Measurements from ENCODE around the gene PGRMC1.
A peak's percentile ranks its signal among the peaks of the same experiment; 100 is the strongest.
"Not testable (repeated sequence)": the region's sequence is repeated elsewhere in the genome, so short reads cannot be mapped to it uniquely, and the experiment has no call there.

Gene PGRMC1

DNA sequence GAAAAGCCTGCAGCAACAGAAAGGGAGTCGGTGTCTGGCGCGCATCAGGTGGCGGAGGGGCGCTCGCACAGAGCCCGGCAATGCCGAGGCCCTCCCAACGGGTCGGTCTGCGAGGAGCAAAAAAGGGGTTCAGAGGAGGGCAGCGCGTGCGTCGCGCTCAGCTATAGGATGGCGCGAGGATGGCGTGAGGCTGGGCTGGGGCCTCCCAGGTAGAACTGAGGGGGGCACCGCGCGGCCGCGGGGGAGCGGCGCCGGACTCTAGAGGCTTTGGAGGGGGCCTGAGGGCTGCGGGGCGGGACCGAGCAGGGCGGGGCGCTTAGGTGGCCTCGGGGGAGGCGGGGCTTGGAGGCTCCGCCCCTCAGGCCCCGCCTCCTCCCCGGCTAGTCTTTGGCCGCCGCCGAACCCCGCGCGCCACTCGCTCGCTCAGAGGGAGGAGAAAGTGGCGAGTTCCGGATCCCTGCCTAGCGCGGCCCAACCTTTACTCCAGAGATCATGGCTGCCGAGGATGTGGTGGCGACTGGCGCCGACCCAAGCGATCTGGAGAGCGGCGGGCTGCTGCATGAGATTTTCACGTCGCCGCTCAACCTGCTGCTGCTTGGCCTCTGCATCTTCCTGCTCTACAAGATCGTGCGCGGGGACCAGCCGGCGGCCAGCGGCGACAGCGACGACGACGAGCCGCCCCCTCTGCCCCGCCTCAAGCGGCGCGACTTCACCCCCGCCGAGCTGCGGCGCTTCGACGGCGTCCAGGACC is at the start of gene PGRMC1:
Gene PGRMC1 (plus strand): TSS at position 414 of the 751 bp plus-strand sequence. CDS start 79 bp downstream, at position 493.
- H3K9me3 Mint-ChIP-seq: no peaks in the 10 kb centered on the region
- H3K4me1 Mint-ChIP-seq (ENCODE audit: low read depth): peaks cover 28% of the 10 kb centered on the region
- peak within 1 kb of the TSS; percentile 84 for H3K27ac Mint-ChIP-seq
- H3K27me3 Mint-ChIP-seq: peaks cover 8% of the 10 kb centered on the region
- peak within 1 kb of the TSS; percentile 97 for H3K4me3 Mint-ChIP-seq
- H3K36me3 Mint-ChIP-seq (ENCODE audit: low read depth): peaks cover 21% of the 10 kb centered on the region

DNA sequence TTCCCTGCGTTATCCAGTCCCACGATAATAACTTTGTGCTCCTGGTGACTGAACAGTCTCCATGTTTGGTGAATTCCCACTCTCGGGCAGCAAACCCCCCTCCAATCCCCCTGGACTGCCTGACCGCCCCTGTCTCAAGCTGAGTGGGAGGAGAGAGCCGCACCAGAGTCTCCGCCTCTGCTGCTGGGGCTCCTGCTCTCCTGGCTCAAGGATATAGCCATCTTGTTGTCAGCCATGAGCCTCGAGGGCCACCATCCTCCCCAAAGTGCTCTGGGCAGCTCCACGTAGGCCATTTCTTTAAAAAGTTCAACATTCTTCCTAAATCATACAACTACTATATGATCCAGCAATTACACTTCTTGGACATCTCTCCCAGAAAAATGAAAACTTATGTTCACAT is 49.3 kb upstream of the PGRMC1 start:
- H3K27me3 Mint-ChIP-seq: no peaks in the 10 kb centered on the region
- no peak overlapping the region for H3K27ac Mint-ChIP-seq
- H3K9me3 Mint-ChIP-seq: no peaks in the 10 kb centered on the region
- no peaks in the 10 kb centered on the region for H3K4me1 Mint-ChIP-seq (ENCODE audit: low read depth)
- no peaks in the 10 kb centered on the region for H3K36me3 Mint-ChIP-seq (ENCODE audit: low read depth)
- no peak overlapping the region for H3K4me3 Mint-ChIP-seq

DNA sequence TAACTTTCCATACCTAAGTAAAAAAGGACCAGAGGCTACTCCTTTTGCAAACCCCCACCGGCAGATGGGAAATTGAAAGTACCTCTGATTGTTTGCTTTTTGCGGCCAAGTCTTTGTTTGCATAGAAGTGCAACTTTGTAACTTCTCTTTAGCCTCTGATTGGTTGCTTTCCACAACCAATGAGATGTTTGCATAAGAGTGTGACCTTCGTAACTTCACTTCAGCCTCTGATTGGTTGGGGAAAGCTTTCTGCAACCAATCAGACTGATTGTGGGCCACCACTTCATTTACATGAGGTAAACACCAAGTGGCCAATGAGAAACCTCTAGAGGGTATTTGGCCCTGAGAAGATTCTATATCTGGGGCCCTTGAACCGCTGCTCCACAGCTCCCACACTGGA is 48.8 kb upstream of the PGRMC1 start:
- H3K4me1 Mint-ChIP-seq (ENCODE audit: low read depth): no peaks in the 10 kb centered on the region
- no peaks in the 10 kb centered on the region for H3K9me3 Mint-ChIP-seq
- no peaks in the 10 kb centered on the region for H3K36me3 Mint-ChIP-seq (ENCODE audit: low read depth)
- H3K4me3 Mint-ChIP-seq: no peak overlapping the region
- H3K27ac Mint-ChIP-seq: no peak overlapping the region
- no peaks in the 10 kb centered on the region for H3K27me3 Mint-ChIP-seq

DNA sequence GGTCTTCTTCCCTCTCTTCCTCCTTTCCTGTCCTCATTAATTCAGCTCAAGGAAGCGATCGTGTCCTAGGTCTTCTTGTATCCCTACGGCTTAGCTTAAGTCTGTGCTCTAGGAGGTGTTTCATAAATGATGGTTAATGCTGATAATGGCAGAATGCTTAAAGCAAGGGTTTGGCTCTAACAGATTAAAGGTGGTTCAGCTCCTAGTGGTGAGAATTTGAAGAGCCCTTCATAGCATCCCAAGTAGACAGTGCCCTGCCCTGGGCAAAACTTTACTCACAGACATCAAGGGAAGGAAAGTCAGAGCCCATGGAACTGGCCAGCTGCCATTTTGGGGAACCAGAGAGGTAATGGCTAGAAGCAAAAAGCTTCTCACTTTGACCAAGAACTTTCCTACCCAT is 47.0 kb upstream of the PGRMC1 start:
- Mint-ChIP-seq H3K9me3 (no peaks in the 10 kb centered on the region), H3K4me1 (ENCODE audit: low read depth) (no peaks in the 10 kb centered on the region), H3K36me3 (ENCODE audit: low read depth) (no peaks in the 10 kb centered on the region), H3K27me3 (no peaks in the 10 kb centered on the region), H3K4me3 (no peak overlapping the region), H3K27ac (no peak overlapping the region)

DNA sequence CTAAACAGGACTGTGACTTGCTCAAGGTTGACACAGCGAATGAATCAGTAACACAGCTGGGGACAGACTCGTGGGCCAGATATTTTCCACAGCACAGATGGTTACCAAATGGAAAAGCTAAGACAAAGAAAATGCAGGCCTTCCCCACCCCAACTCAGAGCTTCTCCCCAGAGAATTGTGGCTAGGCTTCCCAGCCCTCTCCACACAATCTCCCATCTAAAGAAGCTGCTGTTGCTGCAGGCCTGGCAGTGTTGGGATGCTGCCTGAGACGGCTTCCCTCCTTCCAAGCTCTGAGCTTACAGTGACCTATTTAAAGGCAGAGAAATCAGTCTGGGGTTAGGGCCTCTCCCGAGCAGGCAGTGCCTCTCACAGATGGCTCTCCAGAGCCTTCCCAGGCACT is 46.5 kb upstream of the PGRMC1 start:
- Mint-ChIP-seq H3K4me3 (no peak overlapping the region), H3K4me1 (ENCODE audit: low read depth) (no peaks in the 10 kb centered on the region), H3K27me3 (no peaks in the 10 kb centered on the region), H3K9me3 (no peaks in the 10 kb centered on the region), H3K27ac (no peak overlapping the region), H3K36me3 (ENCODE audit: low read depth) (no peaks in the 10 kb centered on the region)

DNA sequence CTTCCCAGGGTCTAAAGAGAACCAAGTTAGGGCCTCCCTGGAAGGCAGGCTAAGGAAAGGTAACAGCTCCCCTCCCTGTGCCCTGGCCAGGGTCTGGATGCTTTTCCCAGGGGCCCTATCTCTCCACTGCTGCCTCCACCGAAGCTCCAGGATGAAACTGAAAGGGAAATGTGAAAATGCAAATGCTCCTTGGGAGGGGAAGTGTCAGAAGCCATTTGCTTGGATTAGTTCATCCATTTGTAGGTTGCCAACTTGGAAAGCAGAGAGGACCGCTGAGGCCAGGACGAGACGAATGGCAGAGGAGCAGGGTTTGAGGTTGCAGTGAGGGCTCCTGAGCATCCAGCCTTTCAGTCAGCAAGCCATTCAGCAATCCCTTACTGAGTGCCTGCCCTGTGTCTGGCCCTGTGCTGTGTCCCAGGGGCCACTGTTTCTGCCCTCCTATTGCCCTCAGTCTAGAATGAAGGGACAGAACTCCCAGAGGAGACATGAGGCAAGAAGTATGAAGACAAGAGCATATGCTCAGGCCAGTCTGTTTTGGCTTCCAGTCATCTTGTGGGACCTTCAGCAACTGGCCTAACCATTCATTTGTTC is 45.9 kb upstream of the PGRMC1 start:
- Mint-ChIP-seq H3K27me3 (no peaks in the 10 kb centered on the region), H3K36me3 (ENCODE audit: low read depth) (no peaks in the 10 kb centered on the region), H3K9me3 (no peaks in the 10 kb centered on the region), H3K27ac (no peak overlapping the region), H3K4me3 (no peak overlapping the region), H3K4me1 (ENCODE audit: low read depth) (no peaks in the 10 kb centered on the region)

DNA sequence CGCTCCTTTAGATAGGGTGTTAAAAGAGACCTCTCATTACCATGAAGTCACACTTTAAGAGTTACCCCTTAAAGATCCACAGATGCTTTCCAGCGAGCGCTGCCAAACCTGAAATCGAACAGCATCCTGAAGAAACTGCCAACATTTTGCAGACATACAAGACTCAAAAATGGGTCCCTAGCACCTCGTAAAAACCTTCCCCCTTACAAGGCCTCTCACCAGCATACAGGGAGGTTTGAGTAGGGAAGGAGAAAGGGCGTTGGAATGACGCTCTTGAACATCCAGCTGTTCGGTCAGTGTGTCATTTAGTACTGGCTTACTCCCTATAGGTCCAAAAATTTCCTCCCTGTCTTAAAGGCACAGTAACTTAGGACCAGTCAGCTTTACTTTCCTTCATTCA is 45.3 kb upstream of the PGRMC1 start:
- no peaks in the 10 kb centered on the region for H3K36me3 Mint-ChIP-seq (ENCODE audit: low read depth)
- H3K27ac Mint-ChIP-seq: no peak overlapping the region

DNA sequence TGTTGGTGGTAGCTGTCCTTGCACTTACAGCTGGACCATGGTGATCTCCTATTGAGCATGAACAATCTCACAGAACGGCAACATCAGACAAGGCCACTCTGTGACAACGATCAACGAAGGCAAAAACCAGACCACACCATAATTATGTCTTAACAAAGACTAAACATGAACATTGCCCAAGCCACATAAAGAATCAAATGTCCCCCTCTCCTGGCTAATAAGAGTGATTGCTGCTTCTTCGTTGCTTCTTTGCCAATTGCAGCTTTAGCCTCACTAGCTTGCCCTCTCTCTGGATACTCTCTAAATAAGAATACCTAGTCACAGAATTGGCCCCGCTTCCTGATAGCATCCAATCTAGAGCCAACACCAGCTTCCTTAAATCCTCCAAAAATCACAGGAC is 41.5 kb upstream of the PGRMC1 start:
- Mint-ChIP-seq H3K27me3 (no peaks in the 10 kb centered on the region), H3K27ac (no peak overlapping the region), H3K4me1 (ENCODE audit: low read depth) (no peaks in the 10 kb centered on the region), H3K36me3 (ENCODE audit: low read depth) (no peaks in the 10 kb centered on the region), H3K9me3 (no peaks in the 10 kb centered on the region), H3K4me3 (no peak overlapping the region)

More for the DNA sequence above, 45.3 kb upstream of the PGRMC1 start:
- Mint-ChIP-seq H3K4me3 (no peak overlapping the region), H3K4me1 (ENCODE audit: low read depth) (no peaks in the 10 kb centered on the region), H3K27me3 (no peaks in the 10 kb centered on the region), H3K9me3 (no peaks in the 10 kb centered on the region)

DNA sequence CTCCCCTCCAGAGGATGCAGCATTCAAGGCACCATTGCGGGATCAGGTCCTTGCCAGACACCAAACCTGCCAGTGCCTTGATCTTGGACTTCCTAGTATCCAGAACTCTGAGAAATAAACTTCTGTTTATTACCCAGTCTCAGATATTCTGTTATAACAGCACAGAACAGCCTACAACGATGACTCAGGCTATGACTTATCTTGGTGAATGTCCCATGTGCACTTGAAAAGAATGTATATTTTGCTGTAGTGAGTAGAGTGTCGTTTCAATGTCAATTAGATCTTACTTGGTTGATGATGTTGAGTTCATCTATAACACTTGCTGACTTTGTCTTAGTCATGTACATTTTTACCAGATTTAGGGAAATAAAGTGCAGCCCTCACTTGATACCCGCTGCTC is 34.5 kb upstream of the PGRMC1 start:
- H3K36me3 Mint-ChIP-seq (ENCODE audit: low read depth): no peaks in the 10 kb centered on the region
- no peak overlapping the region for H3K27ac Mint-ChIP-seq
- peaks cover 11% of the 10 kb centered on the region for H3K27me3 Mint-ChIP-seq
- H3K9me3 Mint-ChIP-seq: no peaks in the 10 kb centered on the region
- no peak overlapping the region for H3K4me3 Mint-ChIP-seq
- H3K4me1 Mint-ChIP-seq (ENCODE audit: low read depth): no peaks in the 10 kb centered on the region

DNA sequence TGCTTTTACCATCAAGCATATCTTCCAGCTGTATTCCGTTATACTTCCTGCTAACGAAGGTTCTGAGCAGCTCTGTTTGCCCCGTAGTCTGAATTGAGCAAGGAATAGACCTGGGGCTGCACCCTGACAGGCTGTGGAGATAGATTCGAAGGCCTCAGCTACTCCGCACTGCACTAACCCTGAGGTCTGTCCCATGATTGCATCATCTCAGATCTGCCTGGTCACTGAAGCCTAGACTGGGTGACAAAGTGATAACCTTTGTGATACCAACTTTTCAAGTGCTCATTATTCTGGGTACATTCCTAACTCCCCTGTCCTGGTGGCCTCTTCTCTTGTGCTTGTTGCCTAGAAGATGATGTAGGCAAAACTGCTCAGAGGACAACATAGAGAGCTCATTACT is 29.9 kb upstream of the PGRMC1 start:
- Mint-ChIP-seq H3K4me3 (no peak overlapping the region), H3K27ac (no peak overlapping the region), H3K9me3 (no peaks in the 10 kb centered on the region), H3K27me3 (peaks cover 11% of the 10 kb centered on the region), H3K36me3 (ENCODE audit: low read depth) (no peaks in the 10 kb centered on the region), H3K4me1 (ENCODE audit: low read depth) (no peaks in the 10 kb centered on the region)

DNA sequence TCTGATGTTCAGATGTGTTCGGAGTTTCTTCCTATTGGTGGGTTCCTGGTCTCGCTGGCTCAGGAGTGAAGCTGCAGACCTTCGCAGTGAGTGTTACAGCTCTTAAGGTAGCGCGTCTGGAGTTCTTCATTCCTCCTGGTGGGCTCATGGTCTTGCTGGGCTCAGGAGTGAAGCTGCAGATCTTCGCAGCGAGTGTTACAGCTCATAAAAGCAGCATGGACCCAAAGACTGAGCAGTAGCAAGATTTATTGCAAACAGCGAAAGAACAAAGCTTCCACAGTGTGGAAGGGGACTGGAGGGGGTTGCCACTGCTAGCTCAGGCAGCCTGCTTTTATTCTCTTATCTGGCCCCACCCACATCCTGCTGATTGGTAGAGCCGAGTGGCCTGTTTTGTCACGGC is 28.6 kb upstream of the PGRMC1 start:
- H3K9me3 Mint-ChIP-seq; H3K36me3 Mint-ChIP-seq (ENCODE audit: low read depth); H3K4me1 Mint-ChIP-seq (ENCODE audit: low read depth); H3K4me3 Mint-ChIP-seq; H3K27ac Mint-ChIP-seq: not testable (repeated sequence)
- peaks cover 11% of the 10 kb centered on the region for H3K27me3 Mint-ChIP-seq

DNA sequence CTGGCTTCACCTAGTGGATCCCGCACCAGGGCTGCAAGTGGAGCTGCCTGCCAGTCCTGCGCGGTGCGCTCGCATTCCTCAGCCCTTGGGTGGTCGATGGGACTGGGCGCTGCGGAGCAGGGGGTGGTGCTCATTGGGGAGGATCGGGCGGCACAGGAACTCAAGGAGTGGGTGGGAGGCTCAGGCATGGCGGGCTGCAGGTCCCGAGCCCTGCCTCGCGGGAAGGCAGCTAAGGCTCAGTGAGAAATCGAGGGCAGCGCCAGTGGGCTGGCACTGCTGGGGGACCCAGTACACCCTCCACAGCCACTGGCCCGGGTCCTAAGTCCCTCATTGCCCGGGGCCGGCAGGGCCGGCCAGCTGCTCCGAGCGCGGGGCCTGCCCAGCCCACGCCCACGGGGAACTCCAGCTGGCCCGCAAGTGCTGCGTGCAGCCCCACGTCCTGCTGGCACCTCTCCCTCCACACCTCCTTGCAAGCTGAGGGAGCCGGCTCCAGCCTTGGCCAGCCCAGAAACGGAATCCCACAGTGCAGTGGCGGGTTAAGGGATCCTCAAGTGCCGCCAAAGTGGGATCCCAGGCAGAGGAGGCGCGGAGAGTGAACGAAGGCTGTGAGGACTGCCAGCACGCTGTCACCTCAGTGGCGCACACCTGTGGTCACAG is 27.6 kb upstream of the PGRMC1 start:
- H3K27ac Mint-ChIP-seq: no peak overlapping the region
- H3K4me1 Mint-ChIP-seq (ENCODE audit: low read depth): no peaks in the 10 kb centered on the region
- H3K36me3 Mint-ChIP-seq (ENCODE audit: low read depth): no peaks in the 10 kb centered on the region
- no peaks in the 10 kb centered on the region for H3K9me3 Mint-ChIP-seq
- no peak overlapping the region for H3K4me3 Mint-ChIP-seq
- peaks cover 14% of the 10 kb centered on the region for H3K27me3 Mint-ChIP-seq

DNA sequence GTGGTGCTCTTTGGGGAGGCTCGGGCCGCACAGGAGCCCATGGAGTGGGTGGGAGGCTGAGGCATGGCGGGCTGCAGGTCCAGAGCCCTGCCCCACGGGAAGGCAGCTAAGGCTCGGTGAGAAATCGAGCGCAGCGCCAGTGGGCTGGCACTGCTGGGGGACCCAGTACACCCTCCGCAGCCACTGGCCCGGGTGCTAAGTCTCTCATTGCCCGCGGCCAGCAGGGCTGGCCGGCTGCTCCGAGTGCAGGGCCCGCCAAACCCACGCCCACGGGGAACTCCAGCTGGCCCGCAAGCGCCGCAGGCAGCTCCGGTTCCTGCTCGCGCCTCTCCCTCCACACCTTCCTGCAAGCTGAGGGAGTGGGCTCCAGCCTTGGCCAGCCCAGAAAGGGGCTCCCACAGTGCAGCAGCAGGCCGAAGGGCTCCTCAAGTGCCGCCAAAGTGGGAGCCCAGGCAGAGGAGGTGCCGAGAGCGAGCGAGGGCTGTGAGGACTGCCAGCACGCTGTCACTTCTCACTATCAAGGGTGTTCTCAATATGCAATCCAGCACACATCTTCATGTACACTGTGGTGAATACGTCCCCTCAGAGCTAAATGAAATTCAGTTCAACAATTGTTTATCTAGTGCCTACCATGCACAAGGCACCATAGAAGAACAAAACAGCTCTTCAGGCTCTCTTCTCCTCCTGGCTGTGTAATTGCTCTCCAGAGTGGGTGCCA is 25.0 kb upstream of the PGRMC1 start:
- not testable (repeated sequence) for H3K4me3 Mint-ChIP-seq; H3K36me3 Mint-ChIP-seq (ENCODE audit: low read depth); H3K27ac Mint-ChIP-seq; H3K9me3 Mint-ChIP-seq; H3K4me1 Mint-ChIP-seq (ENCODE audit: low read depth)
- H3K27me3 Mint-ChIP-seq: peaks cover 13% of the 10 kb centered on the region

DNA sequence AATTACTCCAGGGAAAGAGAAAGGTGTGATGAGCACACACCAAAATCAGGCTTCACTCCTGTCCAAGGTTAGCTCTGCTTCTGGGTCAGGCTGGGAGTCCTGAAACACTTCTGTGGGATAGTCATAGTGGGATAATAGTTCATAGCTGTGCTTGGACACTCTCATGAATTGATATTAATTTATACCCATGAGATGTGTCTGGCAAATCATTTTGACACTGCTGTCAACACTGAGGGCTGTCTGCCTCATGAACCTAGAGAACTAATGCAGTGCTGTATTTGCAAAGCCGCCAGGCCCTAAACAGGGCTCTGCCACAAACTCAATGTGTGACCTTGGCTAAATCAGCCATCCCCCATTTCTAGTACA is 24.5 kb upstream of the PGRMC1 start:
- H3K4me3 Mint-ChIP-seq: no peak overlapping the region
- no peaks in the 10 kb centered on the region for H3K4me1 Mint-ChIP-seq (ENCODE audit: low read depth)
- H3K27ac Mint-ChIP-seq: no peak overlapping the region
- H3K36me3 Mint-ChIP-seq (ENCODE audit: low read depth): no peaks in the 10 kb centered on the region
- H3K9me3 Mint-ChIP-seq: no peaks in the 10 kb centered on the region
- peaks cover 9% of the 10 kb centered on the region for H3K27me3 Mint-ChIP-seq

DNA sequence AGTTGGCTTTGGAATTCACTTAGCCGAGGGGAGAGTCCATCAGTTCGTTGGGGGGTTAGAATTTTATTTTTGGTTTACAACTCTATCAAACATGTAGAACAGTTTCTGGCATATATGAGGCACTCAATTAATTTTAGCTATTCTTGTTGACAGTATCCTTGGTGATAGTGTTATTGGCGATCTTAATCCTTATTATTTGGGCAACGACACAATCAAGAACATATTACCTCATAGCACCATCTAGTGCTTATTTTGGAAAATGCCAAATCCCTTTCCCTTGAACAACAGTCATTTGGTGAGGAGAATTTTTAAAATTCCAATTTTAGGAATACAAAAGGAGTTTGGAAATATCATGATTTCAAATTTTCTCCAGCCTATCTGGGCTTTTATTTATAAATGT is 17.9 kb upstream of the PGRMC1 start:
- H3K4me3 Mint-ChIP-seq: no peak overlapping the region
- no peaks in the 10 kb centered on the region for H3K9me3 Mint-ChIP-seq
- no peaks in the 10 kb centered on the region for H3K36me3 Mint-ChIP-seq (ENCODE audit: low read depth)
- H3K27me3 Mint-ChIP-seq: peaks cover 11% of the 10 kb centered on the region
- H3K27ac Mint-ChIP-seq: no peak overlapping the region
- no peaks in the 10 kb centered on the region for H3K4me1 Mint-ChIP-seq (ENCODE audit: low read depth)

Measured in stimulated activated naive CD8-positive, alpha-beta T cell treated with anti-CD3 and anti-CD28 coated beads, Interleukin-15, Interleukin-2, amounts not matched to agents 100 ng/mL and 50 ng/mL, for 24 hours (primary cell).